Measurements from ENCODE around the gene RNF213. TPM values are rescaled to one million over a fixed set of nuclear protein-coding genes. Genes with fewer than 3 reads are reported as not detected.

RNF213 gene
- total RNA-seq, 1 donor from 2014 or later = 110 TPM

- H3K27me3 Mint-ChIP-seq (ENCODE audit: unreplicated experiment) = peaks cover 5% of the 10 kb centered on the region
- TF ChIP-seq, protein P1, sequence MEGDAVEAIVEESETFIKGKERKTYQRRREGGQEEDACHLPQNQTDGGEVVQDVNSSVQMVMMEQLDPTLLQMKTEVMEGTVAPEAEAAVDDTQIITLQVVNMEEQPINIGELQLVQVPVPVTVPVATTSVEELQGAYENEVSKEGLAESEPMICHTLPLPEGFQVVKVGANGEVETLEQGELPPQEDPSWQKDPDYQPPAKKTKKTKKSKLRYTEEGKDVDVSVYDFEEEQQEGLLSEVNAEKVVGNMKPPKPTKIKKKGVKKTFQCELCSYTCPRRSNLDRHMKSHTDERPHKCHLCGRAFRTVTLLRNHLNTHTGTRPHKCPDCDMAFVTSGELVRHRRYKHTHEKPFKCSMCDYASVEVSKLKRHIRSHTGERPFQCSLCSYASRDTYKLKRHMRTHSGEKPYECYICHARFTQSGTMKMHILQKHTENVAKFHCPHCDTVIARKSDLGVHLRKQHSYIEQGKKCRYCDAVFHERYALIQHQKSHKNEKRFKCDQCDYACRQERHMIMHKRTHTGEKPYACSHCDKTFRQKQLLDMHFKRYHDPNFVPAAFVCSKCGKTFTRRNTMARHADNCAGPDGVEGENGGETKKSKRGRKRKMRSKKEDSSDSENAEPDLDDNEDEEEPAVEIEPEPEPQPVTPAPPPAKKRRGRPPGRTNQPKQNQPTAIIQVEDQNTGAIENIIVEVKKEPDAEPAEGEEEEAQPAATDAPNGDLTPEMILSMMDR (IDR thresholded peaks at IDR 0.05; ENCODE audit: unreplicated experiment) = no peak
- H3K36me3 Mint-ChIP-seq (ENCODE audit: low read depth, unreplicated experiment) = peaks cover 49% of the 10 kb centered on the region
- H3K4me3 Mint-ChIP-seq (ENCODE audit: unreplicated experiment) = peak overlapping the region; percentile 14
- H3K4me1 Mint-ChIP-seq (ENCODE audit: unreplicated experiment) = no peaks in the 10 kb centered on the region
- H3K9me3 Mint-ChIP-seq (ENCODE audit: unreplicated experiment) = no peaks in the 10 kb centered on the region
- H3K27ac Mint-ChIP-seq (ENCODE audit: unreplicated experiment) = no peak overlapping the region
- DNase-seq (ENCODE audit: low spot score) = no peak
Observed at GRCh38 chr17:80316927-80317705, 56.5 kb downstream of the RNF213 start.

GRCh38 chr17:80317706-80317980, 57.0 kb downstream of the RNF213 start:
- H3K36me3 Mint-ChIP-seq (ENCODE audit: low read depth, unreplicated experiment) = peaks cover 52% of the 10 kb centered on the region
- H3K4me3 Mint-ChIP-seq (ENCODE audit: unreplicated experiment) = no peak overlapping the region
- no peaks in the 10 kb centered on the region for H3K4me1 Mint-ChIP-seq (ENCODE audit: unreplicated experiment)
- peaks cover 5% of the 10 kb centered on the region for H3K27me3 Mint-ChIP-seq (ENCODE audit: unreplicated experiment)
- DNase-seq (ENCODE audit: low spot score) = no peak
- TF ChIP-seq, protein P1 (IDR thresholded peaks at IDR 0.05; ENCODE audit: unreplicated experiment) = no peak
- H3K9me3 Mint-ChIP-seq (ENCODE audit: unreplicated experiment) = no peaks in the 10 kb centered on the region
- H3K27ac Mint-ChIP-seq (ENCODE audit: unreplicated experiment) = no peak overlapping the region

GRCh38 chr17:80318166-80318565, 57.5 kb downstream of the RNF213 start:
- H3K4me1 Mint-ChIP-seq (ENCODE audit: unreplicated experiment) = no peaks in the 10 kb centered on the region
- no peaks in the 10 kb centered on the region for H3K9me3 Mint-ChIP-seq (ENCODE audit: unreplicated experiment)
- H3K4me3 Mint-ChIP-seq (ENCODE audit: unreplicated experiment) = no peak overlapping the region
- TF ChIP-seq, protein P1 (IDR thresholded peaks at IDR 0.05; ENCODE audit: unreplicated experiment) = no peak
- H3K27me3 Mint-ChIP-seq (ENCODE audit: unreplicated experiment) = peaks cover 5% of the 10 kb centered on the region
- H3K36me3 Mint-ChIP-seq (ENCODE audit: low read depth, unreplicated experiment) = peaks cover 58% of the 10 kb centered on the region
- no peak overlapping the region for H3K27ac Mint-ChIP-seq (ENCODE audit: unreplicated experiment)
- no peak for DNase-seq (ENCODE audit: low spot score)

- H3K36me3 Mint-ChIP-seq (ENCODE audit: low read depth, unreplicated experiment) = peaks cover 67% of the 10 kb centered on the region
- peaks cover 5% of the 10 kb centered on the region for H3K27me3 Mint-ChIP-seq (ENCODE audit: unreplicated experiment)
Observed at GRCh38 chr17:80319262-80319998, 58.8 kb downstream of the RNF213 start.

More at GRCh38 chr17:80319262-80319998, 58.8 kb downstream of the RNF213 start:
- Mint-ChIP-seq H3K4me3 (ENCODE audit: unreplicated experiment) (peak overlapping the region; percentile 17), H3K27ac (ENCODE audit: unreplicated experiment) (no peak overlapping the region), H3K4me1 (ENCODE audit: unreplicated experiment) (no peaks in the 10 kb centered on the region), H3K9me3 (ENCODE audit: unreplicated experiment) (no peaks in the 10 kb centered on the region)
- TF ChIP-seq, protein P1 (IDR thresholded peaks at IDR 0.05; ENCODE audit: unreplicated experiment) = no peak
- DNase-seq (ENCODE audit: low spot score) = no peak
